Activated naive CD8-positive, alpha-beta T cell (primary cell): Measurements from ENCODE around the gene ADD1.
A peak's percentile ranks its signal among the peaks of the same experiment; 100 is the strongest.
"Not testable (repeated sequence)": the region's sequence is repeated elsewhere in the genome, so short reads cannot be mapped to it uniquely, and the experiment has no call there.

Source experiments
- H3K27ac Mint-ChIP-seq: one replicate; pipeline ENCODE4 v1.8.0; 2021; ENCODE audit warnings: mixed read lengths
- H3K27me3 Mint-ChIP-seq: one replicate; pipeline ENCODE4 v1.8.0; 2021; ENCODE audit warnings: mixed read lengths
- H3K36me3 Mint-ChIP-seq: one replicate; pipeline ENCODE4 v1.8.0; 2021; ENCODE audit warnings: mixed read lengths
- H3K4me1 Mint-ChIP-seq: one replicate; pipeline ENCODE4 v1.8.0; 2021; ENCODE audit warnings: low read depth, mixed read lengths
- H3K4me3 Mint-ChIP-seq: one replicate; pipeline ENCODE4 v1.8.0; 2021; ENCODE audit warnings: mild to moderate bottlenecking, mixed read lengths
- H3K9me3 Mint-ChIP-seq: one replicate; pipeline ENCODE4 v1.8.0; 2021; ENCODE audit warnings: low read depth, mixed read lengths

Gene ADD1

DNA sequence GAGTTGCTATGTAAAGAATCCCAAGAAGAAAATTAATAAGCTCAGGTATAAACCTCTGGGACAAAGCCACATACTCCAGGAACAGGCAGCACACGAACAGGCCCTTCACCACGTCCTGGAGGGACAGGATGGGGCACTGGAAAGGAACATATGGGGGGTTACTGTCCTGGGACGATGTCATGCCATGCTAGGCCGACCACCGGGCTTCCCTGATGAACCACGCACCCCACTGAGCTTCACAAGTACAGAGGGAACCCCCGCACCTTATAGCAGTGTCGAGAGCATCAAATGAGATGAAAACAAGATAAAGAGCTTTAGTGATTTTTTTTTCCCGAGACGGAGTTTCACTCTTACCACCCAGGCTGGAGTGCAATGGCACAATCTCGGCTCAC lies 100.4 kb downstream of the ADD1 start:
- H3K9me3 Mint-ChIP-seq = no peaks in the 10 kb centered on the region
- H3K27ac Mint-ChIP-seq = no peak overlapping the region
- H3K4me3 Mint-ChIP-seq = no peak overlapping the region
- peaks cover 6% of the 10 kb centered on the region for H3K36me3 Mint-ChIP-seq
- no peaks in the 10 kb centered on the region for H3K4me1 Mint-ChIP-seq
- no peaks in the 10 kb centered on the region for H3K27me3 Mint-ChIP-seq

DNA sequence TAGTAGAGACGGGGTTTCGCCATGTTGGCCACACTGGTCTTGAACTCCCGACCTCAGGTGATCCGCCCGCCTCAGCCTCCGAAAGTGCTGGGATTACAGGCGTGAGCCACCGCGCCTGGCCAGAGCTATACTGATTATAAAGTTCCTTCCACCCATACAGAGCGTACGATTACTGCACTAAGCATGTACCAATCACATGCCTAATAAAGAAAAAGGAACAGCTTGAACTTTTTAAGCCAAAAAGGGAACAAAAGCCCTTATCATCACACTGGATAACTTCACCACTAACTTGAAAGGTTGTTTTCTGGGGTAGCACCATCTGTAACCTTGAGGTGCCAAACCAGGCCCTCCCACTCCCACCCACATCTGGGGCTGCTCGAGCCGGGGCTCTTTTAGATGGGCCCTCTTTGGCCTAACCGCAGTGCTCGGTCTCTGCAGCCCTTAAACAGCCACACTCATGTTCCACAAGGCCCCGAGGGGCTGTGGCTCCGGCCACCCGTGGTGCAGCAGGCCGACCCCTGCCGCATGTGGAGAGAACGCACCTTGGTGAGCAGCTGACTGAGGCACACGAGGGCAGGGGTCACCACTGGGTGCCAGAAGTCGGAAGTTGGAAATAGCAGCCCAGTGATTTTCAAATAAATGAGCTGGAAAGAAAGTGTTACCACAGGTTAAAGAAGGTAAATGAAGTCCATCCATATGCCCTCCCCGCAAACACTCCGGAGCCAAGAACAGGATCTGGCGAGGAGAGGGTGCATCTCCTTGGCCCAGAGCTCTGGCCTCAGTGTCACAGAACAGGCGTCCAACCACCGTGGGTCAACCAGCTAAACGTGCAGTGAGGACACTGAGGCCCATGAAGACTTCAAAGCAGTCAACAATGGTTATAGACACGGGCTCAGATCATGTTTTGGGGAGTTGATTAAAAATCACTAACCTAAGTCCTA lies 101.2 kb downstream of the ADD1 start:
- Mint-ChIP-seq H3K27ac (no peak overlapping the region), H3K4me3 (no peak overlapping the region), H3K4me1 (no peaks in the 10 kb centered on the region), H3K36me3 (peaks cover 6% of the 10 kb centered on the region), H3K27me3 (no peaks in the 10 kb centered on the region), H3K9me3 (no peaks in the 10 kb centered on the region)

DNA sequence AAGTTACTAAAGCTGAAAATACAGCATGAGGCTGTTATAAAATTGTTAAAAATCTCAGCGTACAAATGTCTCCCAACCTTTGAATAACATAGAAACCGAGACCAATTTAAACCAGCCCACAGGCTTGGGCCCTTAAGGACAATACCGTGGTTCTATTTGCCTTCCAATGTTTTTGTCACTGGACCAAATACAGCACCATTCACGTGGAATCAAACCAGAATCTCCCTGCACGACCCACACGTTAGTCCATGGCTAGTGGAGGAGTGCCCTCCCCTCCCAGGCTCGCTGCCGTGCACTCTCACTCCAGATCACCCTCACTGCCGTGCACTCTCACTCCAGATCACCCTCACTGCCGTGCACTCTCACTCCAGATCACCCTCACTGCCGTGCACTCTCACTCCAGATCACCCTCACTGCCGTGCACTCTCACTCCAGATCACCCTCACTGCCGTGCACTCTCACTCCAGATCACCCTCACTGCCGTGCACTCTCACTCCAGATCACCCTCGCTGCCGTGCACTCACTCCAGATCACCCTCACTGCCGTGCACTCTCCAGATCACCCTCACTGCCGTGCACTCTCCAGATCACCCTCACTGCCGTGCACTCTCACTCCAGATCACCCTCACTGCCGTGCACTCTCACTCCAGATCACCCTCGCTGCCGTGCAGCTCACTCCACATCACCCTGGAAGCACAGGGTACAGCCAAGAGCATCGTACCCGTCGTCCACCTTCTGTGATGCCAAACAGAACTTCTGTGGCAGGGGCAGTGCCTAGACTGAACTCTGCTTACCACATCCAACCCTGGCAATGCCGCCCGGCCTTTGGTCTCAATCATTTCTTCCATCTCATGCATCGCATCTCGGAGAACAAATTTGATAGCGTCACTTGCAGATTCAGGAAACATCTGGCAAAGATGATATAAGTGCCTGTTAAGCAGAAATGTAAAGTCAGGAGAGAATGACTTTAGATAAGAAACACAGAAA lies 102.3 kb downstream of the ADD1 start:
- not testable (repeated sequence) for H3K36me3 Mint-ChIP-seq, H3K4me1 Mint-ChIP-seq, H3K27ac Mint-ChIP-seq, H3K4me3 Mint-ChIP-seq, H3K9me3 Mint-ChIP-seq, H3K27me3 Mint-ChIP-seq

DNA sequence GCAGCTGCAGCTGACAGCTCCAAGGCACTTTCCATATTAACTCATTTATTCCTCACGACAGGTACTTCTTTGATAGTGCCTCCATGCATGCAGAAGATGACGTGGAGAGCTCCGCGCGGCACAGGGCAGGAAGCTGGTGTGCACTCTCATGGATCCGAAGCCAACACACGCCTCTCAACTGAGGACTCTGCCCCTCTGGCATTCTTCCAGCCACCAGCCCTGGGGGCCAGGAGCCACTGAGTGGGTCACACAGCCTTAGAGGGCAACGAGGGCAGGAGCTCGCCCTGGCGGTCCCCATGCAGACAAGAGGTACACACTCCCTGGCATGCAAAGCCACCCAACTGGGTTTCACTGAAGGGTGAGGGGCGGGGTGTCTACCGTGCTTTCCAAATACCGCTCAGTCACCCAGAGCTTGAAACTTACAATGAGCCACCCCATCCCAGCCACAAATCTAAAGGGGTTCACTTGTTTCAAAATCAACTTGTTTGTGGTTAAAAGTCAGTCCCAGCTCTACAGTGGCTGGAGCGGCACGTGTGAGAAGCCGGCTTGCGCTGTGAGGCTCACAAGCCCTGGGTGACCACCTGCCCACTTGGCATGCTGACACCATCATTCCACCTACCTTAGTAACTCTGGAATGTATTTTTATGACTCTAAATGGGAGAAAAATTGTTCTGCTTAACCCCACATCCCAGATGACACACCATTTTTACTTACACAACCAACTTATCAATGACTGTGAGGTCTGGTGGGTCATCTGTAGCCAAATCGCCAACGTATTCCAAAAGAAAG lies 103.4 kb downstream of the ADD1 start:
- Mint-ChIP-seq H3K27ac (no peak overlapping the region), H3K4me3 (no peak overlapping the region), H3K9me3 (no peaks in the 10 kb centered on the region), H3K36me3 (peaks cover 6% of the 10 kb centered on the region), H3K4me1 (peaks cover 2% of the 10 kb centered on the region), H3K27me3 (no peaks in the 10 kb centered on the region)

DNA sequence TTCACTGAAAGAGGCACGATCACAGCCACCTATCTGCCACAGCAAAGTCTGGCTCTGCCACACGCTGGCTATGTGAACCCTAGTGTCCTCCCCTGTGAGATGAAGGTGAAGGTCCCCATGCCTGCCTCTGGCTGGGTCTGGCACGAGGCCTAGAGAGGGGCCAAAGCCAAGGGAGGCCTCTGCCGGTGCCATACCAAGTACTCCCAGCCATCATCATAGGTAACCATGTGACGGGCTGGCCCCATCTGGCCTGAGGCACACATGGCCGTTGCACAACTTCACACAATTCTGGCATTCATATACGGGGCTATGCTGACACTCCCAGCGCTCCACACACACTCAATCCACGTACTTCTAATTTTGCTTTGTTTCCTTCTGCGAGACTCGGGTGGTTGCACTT lies 104.3 kb downstream of the ADD1 start:
- H3K4me3 Mint-ChIP-seq = no peak overlapping the region
- peaks cover 6% of the 10 kb centered on the region for H3K36me3 Mint-ChIP-seq
- H3K4me1 Mint-ChIP-seq = peaks cover 2% of the 10 kb centered on the region
- no peaks in the 10 kb centered on the region for H3K9me3 Mint-ChIP-seq
- H3K27ac Mint-ChIP-seq = no peak overlapping the region
- H3K27me3 Mint-ChIP-seq = no peaks in the 10 kb centered on the region

DNA sequence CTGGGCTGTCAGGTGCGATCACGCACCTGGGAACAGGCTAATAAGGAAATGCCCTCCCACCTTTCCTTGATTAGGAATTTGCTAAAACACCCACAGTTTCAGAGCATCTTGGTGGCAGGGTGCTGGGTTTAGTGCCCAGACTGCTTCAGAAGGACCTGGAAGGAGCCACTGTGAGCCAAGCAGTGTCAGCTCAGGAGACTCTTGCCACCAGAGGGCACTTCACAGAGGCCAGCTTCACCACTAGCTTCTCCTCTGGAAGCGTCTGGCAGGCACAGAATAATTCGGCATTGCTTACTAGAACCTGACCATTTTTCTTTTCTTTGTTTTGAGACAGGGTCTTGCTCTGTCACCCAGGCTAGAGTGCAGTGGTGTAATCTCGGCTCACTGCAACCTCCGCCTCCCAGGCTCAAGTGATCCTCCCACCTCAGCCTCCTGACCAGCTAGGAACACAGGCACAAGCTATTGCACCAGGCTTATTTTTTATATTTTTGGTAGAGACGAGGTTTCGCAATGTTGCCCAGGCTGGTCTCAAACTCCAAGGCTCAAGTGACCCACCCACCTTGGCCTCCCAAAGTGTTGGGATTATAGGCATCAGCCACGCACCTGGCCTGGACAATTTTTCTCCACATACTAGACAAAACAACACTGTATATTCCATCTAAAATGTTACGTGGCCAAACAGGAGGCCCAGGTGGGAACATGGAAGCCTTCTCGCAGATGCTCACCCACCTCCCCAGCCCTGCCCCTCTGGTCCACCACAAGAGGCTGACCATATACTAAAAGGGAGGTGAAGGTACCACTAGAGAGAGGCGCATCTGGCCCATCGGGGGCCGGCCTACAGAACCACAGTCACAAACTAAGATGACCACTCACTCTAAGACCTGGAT lies 105.5 kb downstream of the ADD1 start:
- peaks cover 6% of the 10 kb centered on the region for H3K36me3 Mint-ChIP-seq
- H3K4me3 Mint-ChIP-seq = no peak overlapping the region
- no peaks in the 10 kb centered on the region for H3K27me3 Mint-ChIP-seq
- peak overlapping the region; percentile 34 for H3K27ac Mint-ChIP-seq
- H3K9me3 Mint-ChIP-seq = no peaks in the 10 kb centered on the region
- peaks cover 10% of the 10 kb centered on the region for H3K4me1 Mint-ChIP-seq

DNA sequence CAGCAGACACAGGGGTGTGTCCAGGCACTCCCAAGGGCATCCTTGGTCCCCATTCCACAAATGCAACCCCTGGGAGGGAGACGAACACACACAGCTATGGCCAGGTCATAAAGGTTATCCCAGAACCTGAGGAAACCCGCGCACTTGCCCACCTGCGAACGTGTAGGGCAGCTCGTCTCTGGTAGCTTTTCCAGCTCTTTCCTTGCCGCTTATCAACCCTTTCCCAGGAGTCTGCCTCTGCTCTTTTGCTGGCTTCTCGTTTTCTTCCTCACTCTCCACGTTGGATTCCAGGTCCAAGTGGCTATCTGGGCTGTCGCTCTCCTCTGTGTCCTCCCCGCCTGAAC lies 106.1 kb downstream of the ADD1 start:
- Mint-ChIP-seq H3K9me3 (no peaks in the 10 kb centered on the region), H3K27ac (no peak overlapping the region), H3K4me3 (no peak overlapping the region), H3K4me1 (peaks cover 16% of the 10 kb centered on the region), H3K27me3 (no peaks in the 10 kb centered on the region), H3K36me3 (peaks cover 6% of the 10 kb centered on the region)

DNA sequence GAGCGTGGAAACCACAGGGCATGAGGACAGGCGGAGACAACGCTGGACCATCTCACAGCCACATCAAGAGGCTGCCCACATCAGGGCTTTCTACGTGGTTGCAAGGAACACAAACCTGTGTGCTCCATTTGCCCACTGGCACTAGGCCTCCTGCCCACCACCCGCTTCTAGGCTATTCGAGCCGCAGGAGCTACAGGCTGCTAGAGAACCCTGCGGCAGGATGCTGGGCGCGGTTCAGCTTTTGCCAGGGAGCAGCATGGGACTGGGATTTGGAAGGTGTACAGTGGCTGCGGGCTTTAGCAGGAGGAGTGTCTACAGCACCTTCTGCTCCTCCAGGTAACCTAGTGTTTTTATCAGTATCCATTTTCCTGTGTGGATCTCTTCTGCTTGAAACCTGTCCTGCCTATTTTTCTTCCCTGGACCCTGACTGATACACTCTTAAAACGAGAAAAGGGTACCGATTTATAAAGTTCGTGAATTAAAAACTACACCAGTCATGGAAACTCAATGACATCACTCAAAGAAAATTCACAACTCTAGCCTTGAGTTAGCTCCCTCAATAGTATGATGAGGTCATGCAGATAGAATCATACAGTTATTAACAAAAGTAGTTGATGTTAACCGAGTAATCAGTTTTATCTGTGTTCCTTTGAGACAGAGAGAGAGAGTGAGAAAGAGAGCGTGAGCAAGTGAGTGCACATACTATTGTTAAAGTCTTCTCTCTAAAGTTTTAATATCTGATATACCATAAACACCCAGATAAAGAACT lies 106.8 kb downstream of the ADD1 start:
- H3K9me3 Mint-ChIP-seq = no peaks in the 10 kb centered on the region
- H3K36me3 Mint-ChIP-seq = peaks cover 4% of the 10 kb centered on the region
- no peak overlapping the region for H3K4me3 Mint-ChIP-seq
- H3K27me3 Mint-ChIP-seq = no peaks in the 10 kb centered on the region
- no peak overlapping the region for H3K27ac Mint-ChIP-seq
- peaks cover 17% of the 10 kb centered on the region for H3K4me1 Mint-ChIP-seq

DNA sequence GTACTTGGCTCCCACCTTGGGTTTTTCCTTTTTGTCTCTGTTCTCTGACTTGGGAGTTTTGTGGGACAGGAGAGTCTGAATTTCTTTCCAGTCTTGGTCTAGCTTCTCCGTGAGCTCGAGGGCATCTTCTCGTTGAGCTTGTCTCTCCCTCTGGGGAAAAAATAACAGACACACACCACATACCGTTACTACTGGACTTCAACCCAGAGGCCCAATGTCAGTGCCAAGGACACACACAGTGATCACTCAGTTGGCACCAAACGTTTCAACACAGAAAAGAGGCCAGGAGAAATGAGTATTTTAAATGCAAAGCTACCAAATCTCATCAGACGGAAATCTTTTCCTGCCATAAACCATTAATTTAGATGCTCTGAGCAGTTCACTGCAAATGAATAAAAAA lies 109.9 kb downstream of the ADD1 start:
- no peak overlapping the region for H3K4me3 Mint-ChIP-seq
- peaks cover 3% of the 10 kb centered on the region for H3K36me3 Mint-ChIP-seq
- H3K4me1 Mint-ChIP-seq = peaks cover 38% of the 10 kb centered on the region
- H3K9me3 Mint-ChIP-seq = no peaks in the 10 kb centered on the region
- no peaks in the 10 kb centered on the region for H3K27me3 Mint-ChIP-seq
- H3K27ac Mint-ChIP-seq = peak overlapping the region; percentile 79

DNA sequence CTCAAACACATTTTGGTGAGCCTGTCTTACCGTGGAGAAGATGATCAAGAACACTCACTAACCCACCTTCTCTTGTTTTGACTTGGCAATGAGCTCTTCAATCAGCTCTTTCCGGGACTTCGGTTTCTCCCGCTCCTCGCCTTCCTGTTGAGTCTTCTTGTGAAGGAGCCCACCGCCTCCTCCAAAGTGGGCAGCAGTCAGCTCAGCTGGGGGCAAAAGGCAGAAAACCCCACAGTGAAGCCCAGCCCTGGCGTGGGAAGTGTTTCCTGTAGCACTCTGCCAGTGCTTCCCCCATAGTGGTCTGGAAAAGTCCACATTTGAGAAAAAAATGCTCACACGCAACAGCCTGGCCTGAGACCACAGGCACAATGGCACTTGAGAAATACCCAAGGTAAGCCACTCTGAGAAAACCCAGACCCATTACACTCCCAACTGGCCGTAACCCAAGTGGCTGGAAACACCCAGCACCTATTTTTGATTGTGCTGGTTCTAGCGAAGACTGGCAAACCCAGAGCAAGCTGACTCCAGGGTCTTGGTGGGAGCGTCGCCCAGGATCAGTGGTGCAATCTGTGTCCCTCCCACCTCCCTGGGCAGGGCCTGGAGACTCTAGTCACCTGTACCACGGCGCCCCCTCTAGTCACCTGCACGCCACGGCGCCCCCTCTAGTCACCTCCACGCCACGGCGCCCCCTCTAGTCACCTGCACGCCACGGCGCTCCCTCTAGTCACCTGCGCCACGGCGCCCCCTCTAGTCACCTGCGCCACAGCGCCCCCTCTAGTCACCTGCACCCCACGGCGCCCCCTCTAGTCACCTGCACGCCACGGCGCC lies 110.9 kb downstream of the ADD1 start:
- Mint-ChIP-seq H3K9me3 (no peaks in the 10 kb centered on the region), H3K4me3 (peak overlapping the region; percentile 65), H3K36me3 (peaks cover 3% of the 10 kb centered on the region), H3K27me3 (no peaks in the 10 kb centered on the region), H3K27ac (peak overlapping the region; percentile 79), H3K4me1 (peaks cover 46% of the 10 kb centered on the region)

DNA sequence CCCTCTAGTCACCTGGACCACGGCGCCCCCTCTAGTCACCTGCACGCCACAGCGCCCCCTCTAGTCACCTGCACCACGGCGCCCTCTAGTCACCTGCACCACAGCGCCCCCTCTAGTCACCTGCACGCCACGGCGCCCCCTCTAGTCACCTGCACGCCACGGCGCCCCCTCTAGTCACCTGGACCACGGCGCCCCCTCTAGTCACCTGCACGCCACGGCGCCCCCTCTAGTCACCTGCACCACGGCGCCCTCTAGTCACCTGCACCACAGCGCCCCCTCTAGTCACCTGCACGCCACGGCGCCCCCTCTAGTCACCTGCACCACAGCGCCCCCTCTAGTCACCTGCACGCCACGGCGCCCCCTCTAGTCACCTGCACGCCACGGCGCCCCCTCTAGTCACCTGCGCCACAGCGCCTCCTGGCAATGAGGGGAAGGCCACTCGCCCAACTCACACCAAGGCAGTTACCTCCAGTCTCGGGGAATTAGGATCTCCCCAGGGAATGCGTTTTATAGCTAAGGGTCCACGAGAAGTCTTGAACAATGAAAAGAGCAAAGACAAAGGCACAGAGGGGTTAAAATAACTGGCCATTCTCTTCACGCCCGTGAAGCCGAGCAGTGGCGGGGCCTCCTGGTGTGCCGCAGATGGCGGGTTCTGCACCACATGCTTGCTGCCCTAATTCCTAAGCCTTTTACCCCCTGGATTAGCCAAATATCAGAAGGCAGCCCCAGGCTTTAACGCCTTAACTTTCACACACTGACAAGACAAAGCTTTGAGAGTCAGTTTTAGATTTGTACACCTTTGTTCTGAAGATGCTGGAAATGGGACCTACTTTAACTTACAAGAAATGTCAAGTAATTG lies 111.8 kb downstream of the ADD1 start:
- not testable (repeated sequence) for H3K36me3 Mint-ChIP-seq, H3K27ac Mint-ChIP-seq, H3K9me3 Mint-ChIP-seq, H3K27me3 Mint-ChIP-seq, H3K4me3 Mint-ChIP-seq
- H3K4me1 Mint-ChIP-seq = peaks cover 51% of the 10 kb centered on the region

DNA sequence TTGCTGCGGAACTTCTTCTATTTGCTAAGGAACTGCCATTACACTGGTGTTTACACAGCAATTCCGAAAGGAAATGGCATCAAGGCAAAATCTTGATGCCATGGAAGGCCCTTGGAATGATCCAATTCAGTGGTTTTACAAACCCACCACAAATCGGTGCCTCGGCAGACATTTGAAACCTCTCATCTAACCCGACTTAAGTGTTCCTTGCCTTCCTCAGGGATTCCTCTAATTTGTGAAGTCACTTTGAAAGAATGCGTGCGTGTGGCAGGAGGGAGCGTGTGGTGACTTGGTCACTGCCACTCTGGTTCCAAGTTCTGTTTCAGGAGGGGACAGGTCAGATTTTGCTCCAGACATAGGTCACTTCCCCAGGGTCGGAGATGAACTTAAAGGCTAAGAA lies 114.8 kb downstream of the ADD1 start:
- no peak overlapping the region for H3K27ac Mint-ChIP-seq

More for the DNA sequence above, 114.8 kb downstream of the ADD1 start:
- Mint-ChIP-seq H3K9me3 (no peaks in the 10 kb centered on the region), H3K4me1 (peaks cover 55% of the 10 kb centered on the region), H3K4me3 (peak overlapping the region; percentile 52), H3K36me3 (peaks cover 6% of the 10 kb centered on the region), H3K27me3 (no peaks in the 10 kb centered on the region)
